ENCODE measurements around the gene TREX2.

- TF ChIP-seq CTCF (IDR thresholded peaks at IDR 0.05) (no peak), ZFX (IDR thresholded peaks at IDR 0.05; ENCODE audit: borderline replicate concordance) (no peak)
These were observed 25.9 kb upstream of the TREX2 start for GRCh38 chrX:153471663-153472280.
